ENCODE measurements around the gene EMILIN3.

- TF ChIP-seq CTCF (IDR thresholded peaks at IDR 0.05) (no peak), POLR2AphosphoS5 (IDR thresholded peaks at IDR 0.05) (no peak), POLR2A (IDR thresholded peaks at IDR 0.05) (no peak), EP300 (IDR thresholded peaks at IDR 0.05; ENCODE audit: low read depth) (no peak)
These were observed 35.7 kb downstream of the EMILIN3 start for GRCh38 chr20:41330941-41331340.

Measured in transverse colon (tissue), 4 donors.